ENCODE results near the gene MED12L. TPM values are rescaled to one million over a fixed set of nuclear protein-coding genes. Genes with fewer than 3 reads are reported as not detected.

MED12L gene
- total RNA-seq, 2 donors from 2014 or later = 1.8 to 6.2 TPM

GRCh38 chr3:151182349-151183079, 97.0 kb downstream of the MED12L start:
- Mint-ChIP-seq H3K36me3 (ENCODE audit: low read depth) (peaks cover 2% of the 10 kb centered on the region), H3K4me1 (peaks cover 34% of the 10 kb centered on the region), H3K4me3 (peak overlapping the region; percentile 96), H3K27me3 (peaks cover 4% of the 10 kb centered on the region), H3K27ac (peak overlapping the region; percentile 96)
- no peak for ATAC-seq
- DNase-seq = no peak
- H3K9me3 ChIP-seq (ENCODE audit: control insufficient read depth, low read length, poor library complexity, severe bottlenecking) = no peaks in the 10 kb centered on the region

GRCh38 chr3:151183265-151183671, 97.8 kb downstream of the MED12L start:
- H3K27ac Mint-ChIP-seq = peak overlapping the region; percentile 96
- H3K9me3 ChIP-seq (ENCODE audit: control insufficient read depth, low read length, poor library complexity, severe bottlenecking) = no peaks in the 10 kb centered on the region
- peaks cover 2% of the 10 kb centered on the region for H3K36me3 Mint-ChIP-seq (ENCODE audit: low read depth)
- peak overlapping the region; percentile 96 for H3K4me3 Mint-ChIP-seq
- DNase-seq (no peak), ATAC-seq (peak; percentile 91)
- peaks cover 4% of the 10 kb centered on the region for H3K27me3 Mint-ChIP-seq
- H3K4me1 Mint-ChIP-seq = peaks cover 32% of the 10 kb centered on the region

- DNase-seq = no peak
- peaks cover 19% of the 10 kb centered on the region for H3K4me1 Mint-ChIP-seq
- no peak for ATAC-seq
- no peak overlapping the region for H3K27ac Mint-ChIP-seq
- no peaks in the 10 kb centered on the region for H3K9me3 ChIP-seq (ENCODE audit: control insufficient read depth, low read length, poor library complexity, severe bottlenecking)
- H3K4me3 Mint-ChIP-seq = no peak overlapping the region
- H3K27me3 Mint-ChIP-seq = no peaks in the 10 kb centered on the region
- peaks cover 2% of the 10 kb centered on the region for H3K36me3 Mint-ChIP-seq (ENCODE audit: low read depth)
Observed at GRCh38 chr3:151191095-151191494, 105.6 kb downstream of the MED12L start.

- no peak overlapping the region for H3K27ac Mint-ChIP-seq
- H3K27me3 Mint-ChIP-seq = no peaks in the 10 kb centered on the region
- H3K36me3 Mint-ChIP-seq (ENCODE audit: low read depth) = peaks cover 2% of the 10 kb centered on the region
- H3K4me3 Mint-ChIP-seq = no peak overlapping the region
- no peak for ATAC-seq
- H3K4me1 Mint-ChIP-seq = peaks cover 11% of the 10 kb centered on the region
- no peak for DNase-seq
- no peaks in the 10 kb centered on the region for H3K9me3 ChIP-seq (ENCODE audit: control insufficient read depth, low read length, poor library complexity, severe bottlenecking)
Observed at GRCh38 chr3:151192545-151192944, 107.1 kb downstream of the MED12L start.

GRCh38 chr3:151195826-151196225, 110.4 kb downstream of the MED12L start:
- H3K36me3 Mint-ChIP-seq (ENCODE audit: low read depth) = peaks cover 5% of the 10 kb centered on the region
- DNase-seq = no peak

GRCh38 chr3:151196434-151196833, 111.0 kb downstream of the MED12L start:
- Mint-ChIP-seq H3K4me1 (peaks cover 15% of the 10 kb centered on the region), H3K4me3 (no peak overlapping the region), H3K36me3 (ENCODE audit: low read depth) (peaks cover 8% of the 10 kb centered on the region), H3K27ac (no peak overlapping the region), H3K27me3 (no peaks in the 10 kb centered on the region)
- DNase-seq (no peak), ATAC-seq (no peak)
- no peaks in the 10 kb centered on the region for H3K9me3 ChIP-seq (ENCODE audit: control insufficient read depth, low read length, poor library complexity, severe bottlenecking)

More at GRCh38 chr3:151195826-151196225, 110.4 kb downstream of the MED12L start:
- peaks cover 10% of the 10 kb centered on the region for H3K4me1 Mint-ChIP-seq
- H3K9me3 ChIP-seq (ENCODE audit: control insufficient read depth, low read length, poor library complexity, severe bottlenecking) = no peaks in the 10 kb centered on the region
- no peaks in the 10 kb centered on the region for H3K27me3 Mint-ChIP-seq
- no peak overlapping the region for H3K4me3 Mint-ChIP-seq
- no peak for ATAC-seq
- no peak overlapping the region for H3K27ac Mint-ChIP-seq

- DNase-seq (no peak), ATAC-seq (no peak)
- H3K4me3 Mint-ChIP-seq = no peak overlapping the region
- H3K4me1 Mint-ChIP-seq = peaks cover 15% of the 10 kb centered on the region
- H3K9me3 ChIP-seq (ENCODE audit: control insufficient read depth, low read length, poor library complexity, severe bottlenecking) = no peaks in the 10 kb centered on the region
- H3K27ac Mint-ChIP-seq = no peak overlapping the region
- H3K36me3 Mint-ChIP-seq (ENCODE audit: low read depth) = peaks cover 8% of the 10 kb centered on the region
- no peaks in the 10 kb centered on the region for H3K27me3 Mint-ChIP-seq
Observed at GRCh38 chr3:151197228-151197627, 111.8 kb downstream of the MED12L start.

- Mint-ChIP-seq H3K27me3 (no peaks in the 10 kb centered on the region), H3K36me3 (ENCODE audit: low read depth) (peaks cover 6% of the 10 kb centered on the region)
- no peak for DNase-seq
Observed at GRCh38 chr3:151197981-151198767, 112.7 kb downstream of the MED12L start.

GRCh38 chr3:151198849-151199248, 113.4 kb downstream of the MED12L start:
- Mint-ChIP-seq H3K4me1 (peaks cover 16% of the 10 kb centered on the region), H3K27me3 (no peaks in the 10 kb centered on the region), H3K27ac (peak overlapping the region; percentile 98), H3K36me3 (ENCODE audit: low read depth) (peaks cover 6% of the 10 kb centered on the region), H3K4me3 (no peak overlapping the region)
- ATAC-seq (no peak), DNase-seq (no peak)
- no peaks in the 10 kb centered on the region for H3K9me3 ChIP-seq (ENCODE audit: control insufficient read depth, low read length, poor library complexity, severe bottlenecking)

More at GRCh38 chr3:151197981-151198767, 112.7 kb downstream of the MED12L start:
- no peaks in the 10 kb centered on the region for H3K9me3 ChIP-seq (ENCODE audit: control insufficient read depth, low read length, poor library complexity, severe bottlenecking)
- Mint-ChIP-seq H3K4me3 (peak overlapping the region; percentile 33), H3K4me1 (peaks cover 15% of the 10 kb centered on the region), H3K27ac (peak overlapping the region; percentile 98)
- ATAC-seq = no peak

GRCh38 chr3:151199554-151200438, 114.3 kb downstream of the MED12L start:
- ATAC-seq (no peak), DNase-seq (no peak)
- H3K27ac Mint-ChIP-seq = peak overlapping the region; percentile 98
- H3K9me3 ChIP-seq (ENCODE audit: control insufficient read depth, low read length, poor library complexity, severe bottlenecking) = no peaks in the 10 kb centered on the region
- H3K4me3 Mint-ChIP-seq = peak overlapping the region; percentile 13
- peaks cover 24% of the 10 kb centered on the region for H3K4me1 Mint-ChIP-seq
- H3K36me3 Mint-ChIP-seq (ENCODE audit: low read depth) = peaks cover 6% of the 10 kb centered on the region
- no peaks in the 10 kb centered on the region for H3K27me3 Mint-ChIP-seq

GRCh38 chr3:151200586-151200985, 115.1 kb downstream of the MED12L start:
- DNase-seq (no peak), ATAC-seq (no peak)
- no peaks in the 10 kb centered on the region for H3K27me3 Mint-ChIP-seq
- no peaks in the 10 kb centered on the region for H3K9me3 ChIP-seq (ENCODE audit: control insufficient read depth, low read length, poor library complexity, severe bottlenecking)
- peak overlapping the region; percentile 82 for H3K4me3 Mint-ChIP-seq
- H3K4me1 Mint-ChIP-seq = peaks cover 29% of the 10 kb centered on the region
- peaks cover 6% of the 10 kb centered on the region for H3K36me3 Mint-ChIP-seq (ENCODE audit: low read depth)
- H3K27ac Mint-ChIP-seq = peak overlapping the region; percentile 98

GRCh38 chr3:151201051-151201730, 115.7 kb downstream of the MED12L start:
- peaks cover 34% of the 10 kb centered on the region for H3K4me1 Mint-ChIP-seq
- no peak for DNase-seq
- H3K4me3 Mint-ChIP-seq = peak overlapping the region; percentile 82
- ATAC-seq = no peak
- no peaks in the 10 kb centered on the region for H3K27me3 Mint-ChIP-seq
- H3K36me3 Mint-ChIP-seq (ENCODE audit: low read depth) = peaks cover 6% of the 10 kb centered on the region
- no peaks in the 10 kb centered on the region for H3K9me3 ChIP-seq (ENCODE audit: control insufficient read depth, low read length, poor library complexity, severe bottlenecking)
- peak overlapping the region; percentile 98 for H3K27ac Mint-ChIP-seq

Measured in T-helper 17 cell (primary cell).